Tibial nerve (tissue), 3 donors: ENCODE results near the gene YY1.

Experiments used
- CTCF ChIP-seq, 5 experiments: fragments of 200-600 bp in 3 of 5; fragments of 450-650 bp in 2 of 5; sonication (generic) in 3 of 5; IDR thresholded peaks; one replicate each; pipeline ENCODE4 v1.5.1; 2016 to 2019; ENCODE audit warnings: antibody characterized with exemption in 5 of 5, mild to moderate bottlenecking in 3 of 5, moderate library complexity in 2 of 5
- POLR2A ChIP-seq, 2 donors: fragments of 450-650 bp; IDR thresholded peaks; one replicate each; pipeline ENCODE4 v1.6.1; 2017; ENCODE audit warnings: antibody characterized with exemption in 2 of 2, mild to moderate bottlenecking in 2 of 2, moderate library complexity in 2 of 2

DNA sequence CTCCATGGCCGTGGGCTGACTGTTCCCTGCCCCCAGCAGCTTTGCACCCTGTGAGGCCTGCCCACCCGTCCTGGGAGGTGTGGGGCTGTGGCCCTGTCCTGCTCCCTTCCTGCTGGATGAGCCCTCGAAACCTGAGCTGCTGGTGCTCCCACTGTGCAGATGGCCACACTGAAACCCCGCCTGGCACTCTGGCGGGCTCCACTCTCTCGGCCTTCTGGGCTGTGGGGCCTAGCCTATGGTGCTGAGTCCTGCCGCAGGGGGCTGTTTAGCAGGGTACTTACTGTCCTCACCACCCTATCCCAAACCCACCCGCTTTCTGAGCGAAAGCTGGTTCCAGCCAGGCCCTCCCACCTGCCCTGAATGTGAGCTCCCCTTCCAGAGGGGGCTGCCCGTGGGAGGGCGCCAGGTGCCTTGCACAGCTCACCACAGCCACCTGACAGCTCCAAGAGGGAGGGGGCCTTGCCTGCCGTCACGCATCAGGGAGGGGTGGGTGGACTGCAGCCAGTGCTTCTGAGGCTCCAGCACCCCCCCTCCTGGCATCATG is 91.5 kb downstream of the YY1 start:
- no peak for TF ChIP-seq CTCF (IDR thresholded peaks at IDR 0.05)
- TF ChIP-seq POLR2A (IDR thresholded peaks at IDR 0.05) = no peak
